T-helper 17 cell (primary cell): ENCODE data around the gene PJA2. TPM values are rescaled to one million over a fixed set of nuclear protein-coding genes. Genes with fewer than 3 reads are reported as not detected.
A peak's percentile ranks its signal among the peaks of the same experiment; 100 is the strongest.

Source experiments
- ATAC-seq: fragments of 150-1000 bp; cut with Tn5 transposase; 2 replicates; pipeline ENCODE4 v1.10.0; 2021; ENCODE audit warnings: mild to moderate bottlenecking, moderate library complexity
- DNase-seq, 3 donors: peaks; one replicate each; pipeline versions ENCODE4 v3.0.0 to v3.0.0-alpha.2; 2020 to 2021
- H3K9me3 ChIP-seq: one replicate; pipeline ENCODE4 v1.7.0; 2013; ENCODE audit warnings: low read length, mild to moderate bottlenecking; ENCODE audit not compliant: control insufficient read depth, poor library complexity, severe bottlenecking
- H3K27ac Mint-ChIP-seq: one replicate; pipeline ENCODE4 v1.8.0; 2022; ENCODE audit warnings: mild to moderate bottlenecking, moderate library complexity, mixed read lengths
- H3K27me3 Mint-ChIP-seq: one replicate; pipeline ENCODE4 v1.8.0; 2022; ENCODE audit warnings: mixed read lengths
- H3K36me3 Mint-ChIP-seq: one replicate; pipeline ENCODE4 v1.8.0; 2022; ENCODE audit warnings: low read depth, mixed read lengths
- H3K4me1 Mint-ChIP-seq: one replicate; pipeline ENCODE4 v1.8.0; 2022; ENCODE audit warnings: mild to moderate bottlenecking, mixed read lengths
- H3K4me3 Mint-ChIP-seq: one replicate; pipeline ENCODE4 v1.8.0; 2022; ENCODE audit warnings: mild to moderate bottlenecking, moderate library complexity, mixed read lengths
- total RNA-seq, 4 donors: library from RNA in 2 of 4; stranded (reverse) in 2 of 4; gene quantifications; one replicate each; pipeline ENCODE4 v1.2.3 and lab custom pipeline; 2022 to 2026

The PJA2 gene
- total RNA-seq, 2 donors from 2014 or later, result 63.9 to 68.0 TPM

DNA sequence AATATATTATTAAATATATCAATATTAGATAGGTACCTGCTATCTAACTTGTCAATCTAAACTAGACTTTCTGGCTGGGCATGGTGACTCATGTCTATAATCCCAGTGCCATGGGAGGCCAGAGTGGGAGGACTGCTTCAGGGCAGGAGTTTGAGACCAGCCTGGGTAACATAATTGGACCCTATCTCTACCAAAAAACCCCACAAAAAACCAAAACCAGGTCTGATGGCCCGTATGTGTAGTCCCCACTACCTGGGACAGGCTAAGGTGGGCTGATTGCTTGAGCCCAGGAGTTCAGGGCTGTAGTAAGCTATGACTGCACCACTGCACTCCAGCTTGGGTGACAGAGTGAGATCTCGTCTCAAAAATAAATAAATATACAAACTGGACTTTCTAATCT, 55.0 kb downstream of the PJA2 start:
- Mint-ChIP-seq H3K27ac (no peak overlapping the region), H3K4me1 (peaks cover 15% of the 10 kb centered on the region), H3K27me3 (no peaks in the 10 kb centered on the region), H3K4me3 (no peak overlapping the region), H3K36me3 (peaks cover 2% of the 10 kb centered on the region)
- DNase-seq (no peak), ATAC-seq (no peak)
- no peaks in the 10 kb centered on the region for H3K9me3 ChIP-seq

- ATAC-seq, result no peak
- Mint-ChIP-seq H3K4me3 (no peak overlapping the region), H3K4me1 (peaks cover 17% of the 10 kb centered on the region), H3K36me3 (no peaks in the 10 kb centered on the region), H3K27ac (peak overlapping the region; percentile 37), H3K27me3 (no peaks in the 10 kb centered on the region)
- H3K9me3 ChIP-seq, result no peaks in the 10 kb centered on the region
- no peak for DNase-seq
Measured at GRCh38 chr5:109351988-109352864, 57.5 kb downstream of the PJA2 start.

DNA sequence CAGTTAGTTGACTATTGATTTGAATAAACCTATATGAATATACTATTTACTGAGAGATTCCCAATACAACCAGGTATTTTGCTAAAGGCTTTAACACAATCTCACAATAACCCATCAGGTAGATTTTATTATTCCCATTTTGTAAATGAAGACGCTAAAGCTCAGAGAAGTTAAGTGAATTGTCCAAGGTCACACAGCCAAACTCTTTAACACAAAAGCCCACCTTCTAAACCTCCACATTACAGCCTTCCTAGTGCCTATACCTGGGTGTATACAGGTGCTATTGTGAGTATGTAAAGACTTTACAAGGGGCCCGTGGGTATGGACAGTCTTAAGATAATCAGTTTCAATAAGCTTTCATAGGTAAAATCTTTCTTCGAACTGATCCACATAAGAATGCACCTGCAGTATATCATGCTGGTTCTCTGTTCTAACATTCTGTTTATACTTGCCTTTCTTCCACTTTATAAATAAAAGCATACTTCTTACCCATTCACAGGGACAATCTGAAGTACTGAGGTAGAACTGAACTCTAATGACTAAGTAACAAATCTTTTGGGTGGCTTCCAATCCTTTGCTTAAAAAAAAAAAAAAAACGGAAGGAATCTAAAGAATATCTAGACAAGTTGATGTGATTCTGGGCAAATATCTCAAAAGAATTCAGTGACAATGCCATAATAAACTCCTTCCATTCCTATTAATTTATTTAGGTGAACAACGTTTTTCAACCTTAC, 59.1 kb downstream of the PJA2 start:
- no peaks in the 10 kb centered on the region for H3K9me3 ChIP-seq
- Mint-ChIP-seq H3K27me3 (no peaks in the 10 kb centered on the region), H3K4me3 (no peak overlapping the region), H3K27ac (no peak overlapping the region), H3K36me3 (no peaks in the 10 kb centered on the region), H3K4me1 (peaks cover 16% of the 10 kb centered on the region)
- ATAC-seq (no peak), DNase-seq (no peak)

GRCh38 chr5:109349388-109349787, 60.4 kb downstream of the PJA2 start:
- ATAC-seq, result no peak
- no peaks in the 10 kb centered on the region for H3K36me3 Mint-ChIP-seq

GRCh38 chr5:109347252-109347888, 62.4 kb downstream of the PJA2 start:
- no peak for ATAC-seq
- peak overlapping the region; percentile 6 for H3K27ac Mint-ChIP-seq
- no peak overlapping the region for H3K4me3 Mint-ChIP-seq
- no peaks in the 10 kb centered on the region for H3K9me3 ChIP-seq
- DNase-seq, result no peak
- H3K27me3 Mint-ChIP-seq, result no peaks in the 10 kb centered on the region
- H3K36me3 Mint-ChIP-seq, result no peaks in the 10 kb centered on the region
- H3K4me1 Mint-ChIP-seq, result peaks cover 16% of the 10 kb centered on the region

More at GRCh38 chr5:109349388-109349787, 60.4 kb downstream of the PJA2 start:
- H3K9me3 ChIP-seq, result no peaks in the 10 kb centered on the region
- peaks cover 16% of the 10 kb centered on the region for H3K4me1 Mint-ChIP-seq
- no peak overlapping the region for H3K27ac Mint-ChIP-seq
- H3K4me3 Mint-ChIP-seq, result no peak overlapping the region
- no peak for DNase-seq
- no peaks in the 10 kb centered on the region for H3K27me3 Mint-ChIP-seq

DNA sequence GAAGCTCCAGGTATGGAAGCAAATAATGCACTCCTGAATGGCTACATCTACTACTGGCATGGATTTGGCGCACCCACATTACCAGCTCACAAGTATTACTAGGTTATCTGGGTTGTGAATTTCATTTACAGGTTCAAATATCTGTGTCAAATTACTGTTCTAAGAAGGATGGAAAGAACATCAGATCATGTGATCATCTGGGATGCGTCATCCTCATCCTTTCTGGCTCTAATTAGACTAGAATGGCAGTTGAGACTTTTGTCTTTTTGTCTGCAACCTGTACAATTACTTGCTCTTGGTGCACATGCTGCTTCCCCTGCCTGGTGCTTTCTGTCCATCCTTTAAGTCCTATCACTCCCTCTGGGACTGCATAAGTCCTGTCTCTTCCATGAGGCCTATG, 64.1 kb downstream of the PJA2 start:
- Mint-ChIP-seq H3K4me3 (no peak overlapping the region), H3K27ac (peak overlapping the region; percentile 41), H3K27me3 (no peaks in the 10 kb centered on the region), H3K36me3 (no peaks in the 10 kb centered on the region), H3K4me1 (peaks cover 13% of the 10 kb centered on the region)
- no peaks in the 10 kb centered on the region for H3K9me3 ChIP-seq
- ATAC-seq (no peak), DNase-seq (no peak)

DNA sequence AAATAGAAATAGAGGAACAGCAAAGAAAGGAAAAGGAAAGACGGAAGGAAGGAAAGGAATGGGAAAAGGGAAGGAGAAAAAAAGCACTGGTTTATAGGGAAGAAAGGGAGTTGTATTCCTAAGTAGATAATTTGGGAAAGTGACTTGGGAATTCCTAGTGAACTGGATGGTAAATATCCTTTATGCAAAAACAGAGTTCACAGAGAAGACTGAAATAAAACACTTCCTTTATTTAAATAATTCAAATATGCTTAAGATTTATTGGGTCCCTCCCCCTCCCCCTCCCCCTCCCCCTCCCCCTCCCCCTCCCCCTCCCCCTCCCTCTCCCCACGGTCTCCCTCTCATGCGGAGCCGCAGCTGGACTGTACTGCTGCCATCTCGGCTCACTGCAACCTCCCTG, 69.4 kb downstream of the PJA2 start:
- no peak overlapping the region for H3K27ac Mint-ChIP-seq

GRCh38 chr5:109335114-109335513, 74.7 kb downstream of the PJA2 start:
- Mint-ChIP-seq H3K4me1 (peaks cover 5% of the 10 kb centered on the region), H3K27me3 (no peaks in the 10 kb centered on the region), H3K36me3 (peaks cover 4% of the 10 kb centered on the region), H3K4me3 (no peak overlapping the region), H3K27ac (no peak overlapping the region)
- ATAC-seq, result no peak
- no peak for DNase-seq
- H3K9me3 ChIP-seq, result no peaks in the 10 kb centered on the region

More for the DNA sequence above, 69.4 kb downstream of the PJA2 start:
- H3K4me1 Mint-ChIP-seq, result peaks cover 7% of the 10 kb centered on the region
- no peaks in the 10 kb centered on the region for H3K9me3 ChIP-seq
- DNase-seq, result no peak
- no peaks in the 10 kb centered on the region for H3K27me3 Mint-ChIP-seq
- peaks cover 4% of the 10 kb centered on the region for H3K36me3 Mint-ChIP-seq
- H3K4me3 Mint-ChIP-seq, result peak overlapping the region; percentile 3
- ATAC-seq, result no peak

DNA sequence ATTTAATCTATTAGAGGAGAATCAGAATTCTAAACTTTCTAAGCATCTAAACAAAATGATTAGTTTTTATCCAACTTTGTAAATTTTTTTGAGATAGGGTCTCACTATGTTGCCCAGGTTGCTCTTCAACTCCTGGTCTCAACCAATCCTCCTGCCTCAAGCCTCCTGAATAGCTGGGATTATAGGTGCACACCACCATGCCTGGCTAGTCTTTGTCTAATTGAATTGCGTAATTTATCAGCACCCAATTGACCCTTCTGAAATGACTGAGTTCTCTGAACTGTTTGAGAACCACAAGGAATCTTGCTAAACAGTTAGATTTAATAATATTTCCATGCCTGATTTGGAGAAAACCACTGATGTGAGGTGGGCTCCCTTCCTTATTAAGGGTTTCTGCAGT, 75.7 kb downstream of the PJA2 start:
- ATAC-seq, result no peak
- DNase-seq, result no peak
- Mint-ChIP-seq H3K27me3 (no peaks in the 10 kb centered on the region), H3K27ac (no peak overlapping the region), H3K36me3 (peaks cover 4% of the 10 kb centered on the region), H3K4me1 (peaks cover 2% of the 10 kb centered on the region), H3K4me3 (no peak overlapping the region)
- no peaks in the 10 kb centered on the region for H3K9me3 ChIP-seq

DNA sequence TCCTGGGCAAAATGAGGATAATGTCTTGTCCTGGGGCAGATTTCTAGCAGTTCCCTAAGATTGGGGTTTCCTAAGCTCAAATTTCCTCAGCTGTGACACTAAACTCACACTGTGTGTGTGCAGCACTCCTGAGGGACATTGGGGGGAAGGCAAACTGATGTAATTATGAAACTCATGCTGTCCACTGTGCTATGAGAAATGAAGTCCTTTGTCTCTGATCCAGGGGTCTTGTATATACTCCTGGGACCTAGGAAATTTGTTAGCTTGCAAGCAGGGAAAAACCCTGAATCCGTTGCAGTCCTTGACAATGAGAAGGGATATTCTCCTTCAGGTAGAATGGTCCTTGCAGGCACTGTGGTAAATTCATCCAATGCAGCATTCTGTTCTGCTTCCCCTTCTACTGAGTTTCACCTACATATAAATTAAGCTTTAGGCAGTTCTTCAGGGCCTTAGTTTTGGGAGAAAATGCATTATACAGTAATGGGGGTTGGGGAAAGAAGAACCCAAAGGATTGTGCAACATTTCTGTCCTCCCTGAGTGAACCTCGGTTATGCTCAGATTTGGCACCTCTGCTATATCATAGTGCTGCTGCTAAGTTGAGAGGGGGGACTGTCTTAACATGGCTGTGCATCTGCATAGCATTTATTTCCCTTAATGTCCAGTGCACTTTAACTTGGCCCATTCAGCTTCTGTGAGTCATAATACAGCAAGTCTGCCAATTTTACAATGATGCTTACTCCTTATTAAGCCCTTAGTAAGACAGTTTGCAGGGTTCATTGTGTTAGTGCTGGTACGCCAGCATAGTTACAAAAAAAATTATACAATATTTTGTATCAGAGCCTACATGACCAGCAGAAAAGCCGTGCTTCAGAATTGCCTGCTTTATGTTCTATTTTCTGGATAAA, 80.2 kb downstream of the PJA2 start:
- H3K9me3 ChIP-seq, result no peaks in the 10 kb centered on the region
- DNase-seq (no peak), ATAC-seq (no peak)
- Mint-ChIP-seq H3K36me3 (peaks cover 2% of the 10 kb centered on the region), H3K4me3 (no peak overlapping the region), H3K27ac (peak overlapping the region; percentile 78), H3K4me1 (peaks cover 3% of the 10 kb centered on the region), H3K27me3 (no peaks in the 10 kb centered on the region)

DNA sequence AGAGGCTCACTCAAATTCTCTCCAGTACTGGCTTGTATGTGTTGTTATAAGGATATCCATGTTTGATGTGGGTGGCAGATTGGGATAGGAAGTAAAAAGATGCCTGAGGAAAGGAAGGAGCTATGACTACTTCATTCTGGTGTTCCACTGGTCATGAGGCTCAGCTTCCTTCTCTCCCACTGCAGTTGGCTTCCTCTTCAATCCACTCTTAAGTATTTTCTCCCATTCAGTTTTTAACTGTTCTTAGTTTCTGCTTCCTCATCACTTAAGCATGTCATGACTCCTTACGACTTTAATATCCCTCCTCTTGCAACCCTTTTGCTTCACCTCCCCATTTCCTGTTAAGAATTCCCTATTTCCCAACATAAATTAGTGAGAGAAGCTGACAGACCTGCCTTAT, 81.1 kb downstream of the PJA2 start:
- Mint-ChIP-seq H3K27me3 (no peaks in the 10 kb centered on the region), H3K27ac (peak overlapping the region; percentile 78), H3K4me1 (peaks cover 3% of the 10 kb centered on the region), H3K36me3 (peaks cover 2% of the 10 kb centered on the region), H3K4me3 (no peak overlapping the region)
- DNase-seq (no peak), ATAC-seq (no peak)
- no peaks in the 10 kb centered on the region for H3K9me3 ChIP-seq

GRCh38 chr5:109327570-109327969, 82.2 kb downstream of the PJA2 start:
- Mint-ChIP-seq H3K4me1 (peaks cover 3% of the 10 kb centered on the region), H3K27ac (no peak overlapping the region), H3K4me3 (no peak overlapping the region), H3K27me3 (no peaks in the 10 kb centered on the region), H3K36me3 (peaks cover 2% of the 10 kb centered on the region)
- DNase-seq (no peak), ATAC-seq (no peak)
- no peaks in the 10 kb centered on the region for H3K9me3 ChIP-seq
